OCI-LY3 (cell line): Measurements from ENCODE around the gene ANKK1.

Experiments
- H2AFZ ChIP-seq: fragments of 200-600, 300-600 bp; shearing (Covaris generic); 2 replicates; pipeline ENCODE4 v1.6.0; 2014; ENCODE audit warnings: antibody characterized with exemption, low read depth, low read length
- H3K27ac ChIP-seq: fragments of 200-600, 300-600 bp; sonication (generic); 2 replicates; pipeline ENCODE4 v1.5.1; 2014; ENCODE audit warnings: mild to moderate bottlenecking, low read length, moderate library complexity, mixed read lengths
- H3K27me3 ChIP-seq: fragments of 200-600, 300-600 bp; sonication (generic); 2 replicates; pipeline ENCODE4 v1.6.1; 2014; ENCODE audit warnings: low read depth, low read length, mixed read lengths
- H3K36me3 ChIP-seq: fragments of 200-600, 300-600 bp; sonication (generic); replicated peaks from 2 replicates; pipeline ENCODE3; 2014; ENCODE audit warnings: low read depth, low read length, mixed read lengths
- H3K4me1 ChIP-seq: fragments of 300-600, 200-600 bp; sonication (generic); 2 replicates; pipeline ENCODE4 v1.6.1; 2014; ENCODE audit warnings: low read length, mixed read lengths
- H3K4me2 ChIP-seq: fragments of 200-600, 300-600 bp; sonication (generic); 2 replicates; pipeline ENCODE4 v1.6.1; 2014; ENCODE audit warnings: low read length, mixed read lengths
- H3K4me3 ChIP-seq: fragments of 300-600, 200-600 bp; sonication (generic); 2 replicates; pipeline ENCODE4 v1.5.1; 2014; ENCODE audit warnings: antibody characterized with exemption, mild to moderate bottlenecking, low read length, moderate library complexity
- H3K79me2 ChIP-seq: fragments of 300-600, 200-600 bp; shearing (Covaris generic); 2 replicates; pipeline ENCODE4 v1.6.1; 2014; ENCODE audit warnings: mild to moderate bottlenecking, low read length, mixed read lengths
- H3K9ac ChIP-seq: fragments of 300-600, 200-600 bp; shearing (Covaris generic); 2 replicates; pipeline ENCODE4 v1.6.0; 2014; ENCODE audit warnings: mild to moderate bottlenecking, low read length, moderate library complexity
- H3K9me3 ChIP-seq: fragments of 200-600, 300-600 bp; shearing (Covaris generic); 2 replicates; pipeline ENCODE4 v1.6.1; 2014; ENCODE audit warnings: low read length, mixed read lengths; ENCODE audit not compliant: insufficient read depth
- H4K20me1 ChIP-seq: fragments of 200-600, 300-600 bp; sonication (generic); 2 replicates; pipeline ENCODE4 v1.6.1; 2016; ENCODE audit warnings: low read length, mixed read lengths; ENCODE audit not compliant: insufficient read depth
- CTCF ChIP-seq: fragments of 200-600, 300-600 bp; sonication (generic); IDR thresholded peaks from 2 replicates; pipeline ENCODE4 v1.5.1; 2014; ENCODE audit warnings: antibody characterized with exemption, low read length, low read depth
- EZH2phosphoT487 ChIP-seq: fragments of 200-600 bp; shearing (Covaris generic); IDR thresholded peaks from 2 replicates; pipeline ENCODE4 v1.6.1; 2018; ENCODE audit warnings: antibody characterized with exemption, mixed run types, low read depth

ANKK1 gene

GRCh38 chr11:113431746-113432145, 44.2 kb downstream of the ANKK1 start:
- peaks cover 19% of the 10 kb centered on the region for H3K27me3 ChIP-seq
- H3K4me1 ChIP-seq: no peaks in the 10 kb centered on the region
- no peaks in the 10 kb centered on the region for H3K36me3 ChIP-seq
- H3K79me2 ChIP-seq: no peaks in the 10 kb centered on the region
- no peak for TF ChIP-seq EZH2phosphoT487
- TF ChIP-seq CTCF: no peak
- H3K4me3 ChIP-seq: no peak overlapping the region
- H3K4me2 ChIP-seq: no peak overlapping the region
- H3K27ac ChIP-seq: no peak overlapping the region
- H2AFZ ChIP-seq: no peak overlapping the region
- H3K9me3 ChIP-seq: no peaks in the 10 kb centered on the region
- no peaks in the 10 kb centered on the region for H4K20me1 ChIP-seq
- no peak overlapping the region for H3K9ac ChIP-seq

GRCh38 chr11:113435190-113435968, 47.8 kb downstream of the ANKK1 start:
- Histone ChIP-seq H3K27ac (no peak overlapping the region), H3K9me3 (no peaks in the 10 kb centered on the region), H3K9ac (no peak overlapping the region), H2AFZ (no peak overlapping the region), H3K4me1 (peaks cover 5% of the 10 kb centered on the region), H3K79me2 (no peaks in the 10 kb centered on the region), H3K36me3 (no peaks in the 10 kb centered on the region), H3K27me3 (peaks cover 43% of the 10 kb centered on the region), H3K4me3 (no peak overlapping the region), H4K20me1 (peaks cover 5% of the 10 kb centered on the region; the same call in 1 of the 2 replicates), H3K4me2 (no peak overlapping the region)
- no peak for TF ChIP-seq EZH2phosphoT487
- TF ChIP-seq CTCF: no peak

- H3K9me3 ChIP-seq: no peaks in the 10 kb centered on the region
- TF ChIP-seq EZH2phosphoT487 (no peak), CTCF (no peak)
- no peaks in the 10 kb centered on the region for H3K36me3 ChIP-seq
- no peak overlapping the region for H2AFZ ChIP-seq
- no peaks in the 10 kb centered on the region for H3K79me2 ChIP-seq
- H3K4me1 ChIP-seq: peaks cover 5% of the 10 kb centered on the region
- H3K9ac ChIP-seq: no peak overlapping the region
- peaks cover 55% of the 10 kb centered on the region for H3K27me3 ChIP-seq
- peaks cover 8% of the 10 kb centered on the region; the same call in 1 of the 2 replicates for H4K20me1 ChIP-seq
- H3K27ac ChIP-seq: no peak overlapping the region
- H3K4me3 ChIP-seq: no peak overlapping the region
- H3K4me2 ChIP-seq: no peak overlapping the region
Observed at GRCh38 chr11:113436672-113437252, 49.2 kb downstream of the ANKK1 start.

GRCh38 chr11:113440816-113441215, 53.2 kb downstream of the ANKK1 start:
- peaks cover 8% of the 10 kb centered on the region; the same call in 1 of the 2 replicates for H4K20me1 ChIP-seq
- TF ChIP-seq CTCF (no peak), EZH2phosphoT487 (no peak)

More at GRCh38 chr11:113440816-113441215, 53.2 kb downstream of the ANKK1 start:
- no peaks in the 10 kb centered on the region for H3K79me2 ChIP-seq
- peaks cover 5% of the 10 kb centered on the region for H3K4me1 ChIP-seq
- H3K9me3 ChIP-seq: no peaks in the 10 kb centered on the region
- H3K9ac ChIP-seq: no peak overlapping the region
- H3K4me2 ChIP-seq: no peak overlapping the region
- H3K27ac ChIP-seq: no peak overlapping the region
- no peaks in the 10 kb centered on the region for H3K36me3 ChIP-seq
- H3K27me3 ChIP-seq: peaks cover 73% of the 10 kb centered on the region
- H2AFZ ChIP-seq: no peak overlapping the region
- H3K4me3 ChIP-seq: no peak overlapping the region
